Measurements from ENCODE around the gene TMEM120B.
A peak's percentile ranks its signal among the peaks of the same experiment; 100 is the strongest.

The TMEM120B gene

DNA sequence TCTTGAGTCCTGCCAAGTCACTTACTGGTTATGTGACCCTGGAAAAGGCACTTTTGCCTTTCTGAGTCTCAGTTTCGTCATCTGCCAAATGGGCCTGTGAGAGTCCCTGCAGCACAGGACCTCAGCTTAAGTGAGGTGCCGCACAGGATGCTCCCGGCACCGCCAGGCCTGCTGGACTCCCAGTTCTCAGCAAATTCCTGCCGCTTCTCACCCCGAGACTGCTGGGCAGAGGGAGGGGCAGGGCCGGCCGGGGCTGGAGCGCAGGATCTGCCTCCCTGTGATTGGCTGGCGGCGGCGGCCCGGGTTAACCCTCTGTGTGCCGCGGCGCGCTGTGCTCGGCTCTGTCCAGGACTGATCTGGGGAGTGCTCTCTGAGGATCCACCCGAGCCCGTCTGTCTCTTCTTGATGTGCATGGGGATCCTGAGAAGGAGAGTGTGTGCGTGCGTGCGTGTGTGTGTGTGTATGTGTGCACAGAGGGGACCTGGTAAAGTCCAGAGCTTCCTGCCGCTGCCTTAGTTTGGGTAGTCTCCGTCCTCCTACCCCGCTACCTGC lies 99.8 kb downstream of the TMEM120B start:
- TF ChIP-seq, protein P1, sequence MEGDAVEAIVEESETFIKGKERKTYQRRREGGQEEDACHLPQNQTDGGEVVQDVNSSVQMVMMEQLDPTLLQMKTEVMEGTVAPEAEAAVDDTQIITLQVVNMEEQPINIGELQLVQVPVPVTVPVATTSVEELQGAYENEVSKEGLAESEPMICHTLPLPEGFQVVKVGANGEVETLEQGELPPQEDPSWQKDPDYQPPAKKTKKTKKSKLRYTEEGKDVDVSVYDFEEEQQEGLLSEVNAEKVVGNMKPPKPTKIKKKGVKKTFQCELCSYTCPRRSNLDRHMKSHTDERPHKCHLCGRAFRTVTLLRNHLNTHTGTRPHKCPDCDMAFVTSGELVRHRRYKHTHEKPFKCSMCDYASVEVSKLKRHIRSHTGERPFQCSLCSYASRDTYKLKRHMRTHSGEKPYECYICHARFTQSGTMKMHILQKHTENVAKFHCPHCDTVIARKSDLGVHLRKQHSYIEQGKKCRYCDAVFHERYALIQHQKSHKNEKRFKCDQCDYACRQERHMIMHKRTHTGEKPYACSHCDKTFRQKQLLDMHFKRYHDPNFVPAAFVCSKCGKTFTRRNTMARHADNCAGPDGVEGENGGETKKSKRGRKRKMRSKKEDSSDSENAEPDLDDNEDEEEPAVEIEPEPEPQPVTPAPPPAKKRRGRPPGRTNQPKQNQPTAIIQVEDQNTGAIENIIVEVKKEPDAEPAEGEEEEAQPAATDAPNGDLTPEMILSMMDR (IDR thresholded peaks at IDR 0.05; ENCODE audit: borderline replicate concordance, control extremely low read depth, extremely low read depth, insufficient read depth, missing control alignments) = no peak
- in situ Hi-C loops (cut with MboI; ENCODE audit: low sequenced_read_pairs, unreplicated experiment) = no loop called here
- peak; percentile 72 for DNase-seq (ENCODE audit: low spot score)

DNA sequence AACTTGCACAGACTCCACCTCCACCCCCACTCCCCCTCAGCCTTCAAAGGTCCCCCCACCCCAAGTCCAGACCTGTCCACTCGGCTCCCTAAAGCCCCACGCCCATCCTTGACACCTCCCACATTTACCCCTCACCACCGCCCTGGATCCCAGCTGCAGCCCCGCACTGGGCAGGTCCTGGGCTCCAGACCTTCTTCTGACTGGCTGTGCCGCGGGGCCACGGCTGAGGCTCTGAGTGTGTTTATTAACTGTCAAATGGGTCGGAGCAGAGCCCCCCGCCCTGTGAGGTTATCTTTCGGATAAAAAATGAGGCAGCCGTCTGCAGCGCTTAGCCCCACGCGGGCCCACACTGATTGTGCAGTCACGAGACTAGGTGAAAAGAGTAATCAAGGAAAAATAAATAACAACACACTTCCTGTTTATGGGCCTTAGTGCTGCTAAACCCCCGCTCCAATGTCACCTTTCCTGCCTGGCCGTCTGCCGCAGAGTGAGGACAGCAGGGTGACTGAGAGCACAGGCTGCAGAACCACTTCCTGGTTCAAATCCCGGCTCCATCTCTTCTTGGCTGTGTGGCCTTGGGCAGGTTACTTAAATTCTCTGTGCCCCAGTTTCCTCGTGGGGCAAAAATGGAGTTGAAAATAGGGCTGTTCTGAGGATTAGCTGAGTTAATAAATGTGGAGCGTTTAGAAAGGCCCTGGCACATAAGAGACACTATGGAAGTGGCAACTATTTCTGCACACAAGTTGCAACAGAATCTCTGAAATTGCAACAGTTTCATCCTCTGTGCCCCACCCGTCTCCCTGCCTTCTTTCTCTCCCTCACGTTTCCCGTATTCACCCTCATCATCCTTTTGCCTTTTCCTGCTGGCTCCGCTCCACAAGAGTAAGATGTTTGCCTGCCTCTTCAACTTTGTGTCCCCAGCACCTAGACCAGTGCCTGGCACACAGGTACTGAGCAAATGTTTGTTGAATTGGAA lies 100.7 kb downstream of the TMEM120B start:
- DNase-seq (ENCODE audit: low spot score) = no peak

DNA sequence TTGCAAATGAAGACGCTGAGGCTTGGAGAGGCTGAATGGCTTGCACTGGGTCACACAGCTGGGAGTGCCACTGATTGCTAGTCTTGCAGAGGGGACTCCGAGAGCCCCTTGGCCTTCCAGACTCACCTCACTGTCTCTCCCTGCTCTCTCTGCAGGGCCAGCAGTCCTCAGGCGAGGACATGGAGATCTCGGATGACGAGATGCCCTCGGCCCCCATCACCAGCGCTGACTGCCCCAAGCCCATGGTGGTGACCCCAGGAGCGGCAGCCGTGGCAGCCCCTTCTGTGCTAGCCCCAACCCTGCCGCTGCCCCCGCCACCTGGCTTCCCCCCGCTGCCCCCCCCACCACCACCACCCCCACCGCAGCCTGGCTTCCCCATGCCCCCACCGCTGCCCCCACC lies 101.4 kb downstream of the TMEM120B start:
- TF ChIP-seq, protein P1 (IDR thresholded peaks at IDR 0.05; ENCODE audit: borderline replicate concordance, control extremely low read depth, extremely low read depth, insufficient read depth, missing control alignments) = no peak
- in situ Hi-C loops (cut with MboI; ENCODE audit: low sequenced_read_pairs, unreplicated experiment) = no loop called here
- DNase-seq (ENCODE audit: low spot score) = no peak

More for the DNA sequence above, 100.7 kb downstream of the TMEM120B start:
- TF ChIP-seq, protein P1 (IDR thresholded peaks at IDR 0.05; ENCODE audit: borderline replicate concordance, control extremely low read depth, extremely low read depth, insufficient read depth, missing control alignments) = no peak
- in situ Hi-C loops (cut with MboI; ENCODE audit: low sequenced_read_pairs, unreplicated experiment) = no loop called here

DNA sequence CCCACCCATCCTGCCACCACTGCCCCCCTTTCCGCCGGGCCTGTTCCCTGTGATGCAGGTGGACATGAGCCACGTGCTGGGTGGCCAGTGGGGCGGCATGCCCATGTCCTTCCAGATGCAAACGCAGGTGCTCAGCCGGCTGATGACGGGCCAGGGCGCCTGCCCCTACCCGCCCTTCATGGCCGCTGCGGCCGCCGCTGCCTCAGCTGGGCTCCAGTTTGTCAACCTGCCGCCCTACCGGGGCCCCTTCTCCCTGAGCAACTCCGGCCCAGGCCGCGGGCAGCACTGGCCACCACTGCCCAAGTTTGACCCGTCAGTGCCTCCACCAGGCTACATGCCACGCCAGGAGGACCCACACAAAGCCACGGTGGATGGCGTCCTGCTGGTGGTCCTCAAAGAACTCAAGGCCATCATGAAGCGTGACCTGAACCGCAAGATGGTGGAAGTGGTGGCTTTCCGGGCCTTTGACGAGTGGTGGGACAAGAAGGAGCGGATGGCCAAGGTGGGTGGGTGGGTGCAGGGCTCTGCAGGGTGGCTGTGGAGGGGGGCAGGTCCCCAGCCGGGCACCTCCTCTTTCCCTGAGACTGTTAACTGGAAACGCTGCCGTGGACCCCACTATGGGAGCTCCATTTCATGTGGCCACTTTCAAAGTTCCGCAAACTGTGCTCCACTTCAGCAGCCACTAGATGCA lies 102.0 kb downstream of the TMEM120B start:
- TF ChIP-seq, protein P1 (IDR thresholded peaks at IDR 0.05; ENCODE audit: borderline replicate concordance, control extremely low read depth, extremely low read depth, insufficient read depth, missing control alignments) = no peak
- in situ Hi-C loops (cut with MboI; ENCODE audit: low sequenced_read_pairs, unreplicated experiment) = no loop called here
- no peak for DNase-seq (ENCODE audit: low spot score)

DNA sequence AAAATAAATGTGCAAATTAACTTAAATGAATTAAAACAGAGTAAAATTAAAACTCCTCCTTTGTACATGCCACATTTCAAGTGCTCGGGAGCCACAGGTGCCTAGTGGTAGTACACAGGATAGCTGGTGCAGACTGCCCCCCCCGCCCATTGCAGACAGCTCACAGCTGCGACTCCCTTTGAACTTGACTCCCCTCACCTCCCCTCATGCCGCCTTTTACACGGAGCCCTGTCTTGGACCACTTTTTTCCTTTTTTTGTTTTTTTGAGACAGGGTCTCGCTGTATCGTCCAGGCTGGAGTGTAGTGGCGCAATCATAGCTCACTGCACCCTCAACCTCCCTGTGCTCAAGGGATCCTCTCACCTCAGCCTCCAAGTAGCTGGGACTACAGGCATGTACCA lies 102.7 kb downstream of the TMEM120B start:
- DNase-seq (ENCODE audit: low spot score) = no peak
- in situ Hi-C loops (cut with MboI; ENCODE audit: low sequenced_read_pairs, unreplicated experiment) = no loop called here
- TF ChIP-seq, protein P1 (IDR thresholded peaks at IDR 0.05; ENCODE audit: borderline replicate concordance, control extremely low read depth, extremely low read depth, insufficient read depth, missing control alignments) = no peak

DNA sequence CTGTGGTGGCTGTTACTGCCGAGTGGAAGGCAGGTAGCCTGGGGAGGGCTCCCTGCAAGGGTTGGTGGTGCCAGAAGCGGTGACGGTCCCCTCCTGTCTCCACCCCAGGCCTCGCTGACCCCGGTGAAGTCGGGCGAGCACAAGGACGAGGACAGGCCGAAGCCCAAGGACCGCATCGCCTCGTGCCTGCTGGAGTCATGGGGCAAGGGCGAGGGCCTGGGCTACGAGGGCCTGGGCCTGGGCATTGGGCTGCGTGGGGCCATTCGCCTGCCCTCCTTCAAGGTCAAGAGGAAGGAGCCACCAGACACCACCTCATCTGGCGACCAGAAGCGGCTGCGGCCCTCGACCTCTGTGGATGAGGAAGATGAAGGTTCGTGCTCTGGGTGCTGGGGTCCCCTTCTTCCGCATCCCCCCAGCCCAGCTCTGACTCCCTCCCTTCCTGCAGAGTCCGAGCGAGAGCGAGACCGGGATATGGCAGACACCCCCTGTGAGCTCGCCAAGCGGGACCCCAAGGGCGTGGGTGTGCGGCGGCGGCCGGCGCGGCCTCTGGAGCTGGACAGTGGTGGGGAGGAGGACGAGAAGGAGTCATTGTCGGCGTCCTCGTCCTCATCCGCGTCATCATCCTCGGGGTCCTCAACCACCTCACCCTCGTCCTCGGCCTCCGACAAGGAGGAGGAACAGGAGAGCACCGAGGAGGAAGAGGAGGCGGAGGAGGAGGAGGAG lies 104.5 kb downstream of the TMEM120B start:
- no peak for DNase-seq (ENCODE audit: low spot score)
- TF ChIP-seq, protein P1 (IDR thresholded peaks at IDR 0.05; ENCODE audit: borderline replicate concordance, control extremely low read depth, extremely low read depth, insufficient read depth, missing control alignments) = no peak
- in situ Hi-C loops (cut with MboI; ENCODE audit: low sequenced_read_pairs, unreplicated experiment) = no loop called here

Data from GM13976 (cell line).